NB4 (cell line): ENCODE data around the gene GLT6D1.

Experiments
- CTCF ChIP-seq: IDR thresholded peaks from one replicate; pipeline ENCODE4 v1.5.1; 2012; ENCODE audit warnings: low read depth, low read length
- MAX ChIP-seq: IDR thresholded peaks from 2 replicates; pipeline ENCODE4 v1.6.1; 2011; ENCODE audit warnings: low read depth, low read length
- MYC ChIP-seq: IDR thresholded peaks from 2 replicates; pipeline ENCODE4 v1.6.1; 2011; ENCODE audit warnings: low read depth, low read length
- POLR2A ChIP-seq: IDR thresholded peaks from 2 replicates; pipeline ENCODE4 v1.6.1; 2011; ENCODE audit warnings: mild to moderate bottlenecking; ENCODE audit not compliant: insufficient read length; ENCODE audit errors: extremely low read depth

- TF ChIP-seq CTCF (no peak), MAX (no peak), MYC (no peak), POLR2A (no peak)
Measured at GRCh38 chr9:135610290-135611141, 28.8 kb downstream of the GLT6D1 start.
